GM21619 (cell line): ENCODE results near the gene NCOA7.
"Not testable (repeated sequence)": the region's sequence is repeated elsewhere in the genome, so short reads cannot be mapped to it uniquely, and the experiment has no call there.

Experiments used
- ATAC-seq: cut with Tn5 transposase; IDR thresholded peaks from one replicate; pipeline ENCODE4 v1.9.1; 2021; ENCODE audit not compliant: unreplicated experiment

Gene NCOA7

GRCh38 chr6:125791820-125792165 is 1.0 kb downstream of the NCOA7 start:
- ATAC-seq: no peak

GRCh38 chr6:125792172-125792571 is 1.4 kb downstream of the NCOA7 start:
- no peak for ATAC-seq

GRCh38 chr6:125792680-125793079 is 1.9 kb downstream of the NCOA7 start:
- no peak for ATAC-seq

GRCh38 chr6:125793280-125793679 is 2.5 kb downstream of the NCOA7 start:
- ATAC-seq: no peak

- ATAC-seq: no peak
Measured at GRCh38 chr6:125793863-125794262, 3.1 kb downstream of the NCOA7 start.

GRCh38 chr6:125794342-125795137 is 3.8 kb downstream of the NCOA7 start:
- ATAC-seq: no peak

- ATAC-seq: no peak
Measured at GRCh38 chr6:125795301-125795700, 4.5 kb downstream of the NCOA7 start.

GRCh38 chr6:125797120-125797885 is 6.5 kb downstream of the NCOA7 start:
- no peak for ATAC-seq

GRCh38 chr6:125797886-125798444 is 7.2 kb downstream of the NCOA7 start:
- ATAC-seq: no peak

GRCh38 chr6:125798734-125799508 is 8.2 kb downstream of the NCOA7 start:
- ATAC-seq: peak; percentile 91

- ATAC-seq: no peak
Measured at GRCh38 chr6:125802383-125802782, 11.6 kb downstream of the NCOA7 start.

- ATAC-seq: no peak
Measured at GRCh38 chr6:125802943-125803377, 12.2 kb downstream of the NCOA7 start.

- ATAC-seq: peak; percentile 56
Measured at GRCh38 chr6:125804264-125804663, 13.5 kb downstream of the NCOA7 start.

- not testable (repeated sequence) for ATAC-seq
Measured at GRCh38 chr6:125804866-125805425, 14.2 kb downstream of the NCOA7 start.

- no peak for ATAC-seq
Measured at GRCh38 chr6:125806813-125807212, 16.1 kb downstream of the NCOA7 start.

GRCh38 chr6:125807293-125807692 is 16.5 kb downstream of the NCOA7 start:
- peak; percentile 33 for ATAC-seq

- ATAC-seq: no peak
Measured at GRCh38 chr6:125808060-125808459, 17.3 kb downstream of the NCOA7 start.

- ATAC-seq: no peak
Measured at GRCh38 chr6:125808591-125808990, 17.8 kb downstream of the NCOA7 start.

GRCh38 chr6:125809570-125810170 is 18.9 kb downstream of the NCOA7 start:
- ATAC-seq: no peak

GRCh38 chr6:125810445-125810844 is 19.7 kb downstream of the NCOA7 start:
- no peak for ATAC-seq
